GM21423 (cell line): Measurements from ENCODE around the gene SLC4A3.

Experiments used
- ATAC-seq: cut with Tn5 transposase; IDR thresholded peaks from one replicate; pipeline ENCODE4 v1.9.1; 2021; ENCODE audit warnings: mild to moderate bottlenecking, moderate library complexity; ENCODE audit not compliant: unreplicated experiment

SLC4A3 gene

GRCh38 chr2:219611866-219612576 is 15.4 kb upstream of the SLC4A3 start:
- ATAC-seq, result no peak

GRCh38 chr2:219612577-219613286 is 14.7 kb upstream of the SLC4A3 start:
- ATAC-seq, result no peak

- ATAC-seq, result no peak
Observed at GRCh38 chr2:219613461-219614070, 13.9 kb upstream of the SLC4A3 start.

- ATAC-seq, result no peak
Observed at GRCh38 chr2:219614076-219614860, 13.2 kb upstream of the SLC4A3 start.

- ATAC-seq, result no peak
Observed at GRCh38 chr2:219615036-219615435, 12.4 kb upstream of the SLC4A3 start.

- ATAC-seq, result no peak
Observed at GRCh38 chr2:219615894-219616293, 11.5 kb upstream of the SLC4A3 start.

GRCh38 chr2:219616550-219616949 is 10.9 kb upstream of the SLC4A3 start:
- ATAC-seq, result no peak

GRCh38 chr2:219618733-219619122 is 8.7 kb upstream of the SLC4A3 start:
- ATAC-seq, result no peak

GRCh38 chr2:219619235-219619634 is 8.2 kb upstream of the SLC4A3 start:
- no peak for ATAC-seq

- no peak for ATAC-seq
Observed at GRCh38 chr2:219620546-219620945, 6.9 kb upstream of the SLC4A3 start.

GRCh38 chr2:219621935-219622334 is 5.5 kb upstream of the SLC4A3 start:
- no peak for ATAC-seq

- no peak for ATAC-seq
Observed at GRCh38 chr2:219622472-219622871, 5.0 kb upstream of the SLC4A3 start.

GRCh38 chr2:219624565-219624964 is 2.9 kb upstream of the SLC4A3 start:
- no peak for ATAC-seq

GRCh38 chr2:219625179-219625578 is 2.3 kb upstream of the SLC4A3 start:
- ATAC-seq, result no peak

GRCh38 chr2:219626540-219626939 is 890 bp upstream of the SLC4A3 start:
- ATAC-seq, result no peak

- no peak for ATAC-seq
Observed at GRCh38 chr2:219628235-219628985, 980 bp downstream of the SLC4A3 start.

- ATAC-seq, result no peak
Observed at GRCh38 chr2:219628986-219629901, 1.8 kb downstream of the SLC4A3 start.

GRCh38 chr2:219629976-219630695 is 2.7 kb downstream of the SLC4A3 start:
- no peak for ATAC-seq
